HepG2 (cell line): ENCODE data around the gene SSC4D. TPM values are rescaled to one million over a fixed set of nuclear protein-coding genes. Genes with fewer than 3 reads are reported as not detected.

Source experiments
- FOXA1 ChIP-seq, 2 experiments: fragments of 450-650 bp in 1 of 2; sonication (generic) in 1 of 2; formaldehyde crosslinking in 1 of 2; IDR thresholded peaks; 2 replicates each; pipeline versions ENCODE4 v1.4.0 to v1.6.1; 2016 to 2020; ENCODE audit warnings: missing genetic modification reagents in 1 of 2
- MBD4 ChIP-seq: IDR thresholded peaks from 2 replicates; pipeline ENCODE4 v1.6.1; 2012; ENCODE audit warnings: low read length, inconsistent platforms, borderline replicate concordance
- NBN ChIP-seq: fragments of 450-650 bp; conservative IDR thresholded peaks from 2 replicates; pipeline ENCODE4 v1.6.1; 2017
- NR3C1 ChIP-seq: sonication (generic); formaldehyde crosslinking; IDR thresholded peaks from 2 replicates; pipeline ENCODE4 v1.4.0; 2020; ENCODE audit warnings: missing genetic modification reagents
- PTBP1 ChIP-seq: fragments of 200-400 bp; formaldehyde crosslinking; IDR thresholded peaks from 2 replicates; pipeline ENCODE4 v1.6.1; 2018; ENCODE audit warnings: low read length, low read depth; ENCODE audit not compliant: poor library complexity, severe bottlenecking
- TIGD3 ChIP-seq: sonication (generic); formaldehyde crosslinking; IDR thresholded peaks from 2 replicates; pipeline ENCODE4 v1.5.1; 2020; ENCODE audit warnings: mild to moderate bottlenecking, missing genetic modification reagents, borderline replicate concordance
- ZBTB40 ChIP-seq, 2 experiments: fragments of 450-650 bp in 1 of 2; sonication (generic) in 1 of 2; formaldehyde crosslinking in 1 of 2; IDR thresholded peaks; 2 replicates each; pipeline versions ENCODE4 v1.6.1 to v1.8.0; 2016 to 2022; ENCODE audit warnings: antibody characterized with exemption in 1 of 2, mild to moderate bottlenecking in 1 of 2, missing genetic modification reagents in 1 of 2
- ZNF230 ChIP-seq: sonication (generic); formaldehyde crosslinking; IDR thresholded peaks from 2 replicates; pipeline ENCODE4 v1.4.0; 2020; ENCODE audit warnings: mild to moderate bottlenecking, missing genetic modification reagents
- ZNF552 ChIP-seq: sonication (generic); formaldehyde crosslinking; IDR thresholded peaks from 2 replicates; pipeline ENCODE4 v1.9.0; 2022; ENCODE audit warnings: missing genetic modification reagents, mild to moderate bottlenecking, borderline replicate concordance
- ZNF574 ChIP-seq: sonication (generic); formaldehyde crosslinking; IDR thresholded peaks from 2 replicates; pipeline ENCODE4 v1.4.0; 2020; ENCODE audit warnings: missing genetic modification reagents
- ZNF724P ChIP-seq: sonication (generic); formaldehyde crosslinking; IDR thresholded peaks from 2 replicates; pipeline ENCODE4 v1.8.0; 2022; ENCODE audit warnings: missing genetic modification reagents, borderline replicate concordance
- ZNF850 ChIP-seq: sonication (generic); formaldehyde crosslinking; conservative IDR thresholded peaks from 2 replicates; pipeline ENCODE4 v1.9.0; 2021; ENCODE audit warnings: mild to moderate bottlenecking, missing genetic modification reagents
- polyA plus RNA-seq, 8 experiments: library from polyadenylated mRNA; depleted of rRNA in 3 of 8; stranded (reverse) in 7 of 8; unstranded in 1 of 8; fragments of >200 nt; fragmentation: Illumina TruSeq in 4 of 8; extraction: Trizol in 4 of 8; gene quantifications; 2 replicates each; pipeline versions ENCODE4 v1.2.1 to v1.2.3, GENCODE V29; 2011 to 2016; ENCODE audit warnings: low read depth in 4 of 8, missing spikeins in 1 of 8, mixed read lengths in 1 of 8; ENCODE audit not compliant: insufficient read depth in 1 of 8
- total RNA-seq, 5 experiments: library from RNA; depleted of rRNA; stranded (reverse); fragments of >200 nt; fragmentation: Illumina TruSeq; extraction: Trizol; gene quantifications; 2 replicates each; pipeline ENCODE4 v1.2.3, GENCODE V29; 2016; ENCODE audit warnings: low read depth in 1 of 5

Gene SSC4D
- total and polyA plus RNA-seq, 2 of the 13 experiments (the other 11 are each of a cell fraction or from before 2014, with no cell fraction given), result 33.3 to 63.8 TPM

- TF ChIP-seq FOXA1 (IDR thresholded peaks at IDR 0.05) (no peak), FOXA1 (CRISPR knock-in tag; IDR thresholded peaks at IDR 0.05) (0 out of 2 replicates have a peak, but pooled peaks have one; percentile 11), ZNF724P (CRISPR knock-in tag) (peak; percentile 58), ZNF574 (CRISPR knock-in tag) (peak; percentile 68), ZNF552 (CRISPR knock-in tag) (peak; percentile 70; the same call in 1 of the 2 replicates), ZNF850 (CRISPR knock-in tag) (peak; percentile 93), MBD4 (no peak), PTBP1 (no peak), NBN (no peak), TIGD3 (CRISPR knock-in tag) (no peak; the same call in 1 of the 2 replicates), ZBTB40 (IDR thresholded peaks at IDR 0.05) (no peak), ZBTB40 (CRISPR knock-in tag; IDR thresholded peaks at IDR 0.05) (peak; percentile 81), NR3C1 (no peak), ZNF230 (CRISPR knock-in tag) (peak; percentile 61; the same call in 1 of the 2 replicates)
Measured at GRCh38 chr7:76358481-76359110, 50.9 kb downstream of the SSC4D start, which contains the start of gene YWHAG (continued).
